Activated CD8-positive, alpha-beta memory T cell treated with anti-CD3 and anti-CD28 coated beads, Interleukin-2, amount 50 U/mL, for 1 hour (primary cell): ENCODE measurements around the gene IFNL4.
"Not testable (repeated sequence)": the region's sequence is repeated elsewhere in the genome, so short reads cannot be mapped to it uniquely, and the experiment has no call there.

Experiments used
- DNase-seq: peaks from one replicate; pipeline ENCODE4 v3.0.0-alpha.2; 2020; ENCODE audit errors: extremely low read depth

The IFNL4 gene

GRCh38 chr19:39248806-39249205 lies at the start of gene IFNL4:
Gene IFNL4, minus strand, starts transcription at chr19:39248856.
- no peak for DNase-seq

DNA sequence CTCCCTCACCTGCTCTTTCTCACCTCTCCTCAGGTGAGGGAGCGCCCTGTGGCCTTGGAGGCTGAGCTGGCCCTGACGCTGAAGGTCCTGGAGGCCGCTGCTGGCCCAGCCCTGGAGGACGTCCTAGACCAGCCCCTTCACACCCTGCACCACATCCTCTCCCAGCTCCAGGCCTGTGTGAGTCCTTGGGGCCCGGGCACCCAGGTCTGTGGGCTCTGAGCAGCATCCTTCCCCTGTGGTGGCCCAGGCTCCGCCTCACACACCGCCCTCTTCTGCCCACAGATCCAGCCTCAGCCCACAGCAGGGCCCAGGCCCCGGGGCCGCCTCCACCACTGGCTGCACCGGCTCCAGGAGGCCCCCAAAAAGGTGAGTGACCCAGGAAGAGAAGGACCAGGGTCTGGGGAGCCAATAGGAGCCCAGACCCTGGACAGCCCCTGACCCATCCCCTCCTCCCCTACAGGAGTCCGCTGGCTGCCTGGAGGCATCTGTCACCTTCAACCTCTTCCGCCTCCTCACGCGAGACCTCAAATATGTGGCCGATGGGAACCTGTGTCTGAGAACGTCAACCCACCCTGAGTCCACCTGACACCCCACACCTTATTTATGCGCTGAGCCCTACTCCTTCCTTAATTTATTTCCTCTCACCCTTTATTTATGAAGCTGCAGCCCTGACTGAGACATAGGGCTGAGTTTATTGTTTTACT lies 49.4 kb upstream of the IFNL4 start:
- peak; percentile 10 for DNase-seq

GRCh38 chr19:39296906-39297305 lies 48.2 kb upstream of the IFNL4 start:
- no peak for DNase-seq

DNA sequence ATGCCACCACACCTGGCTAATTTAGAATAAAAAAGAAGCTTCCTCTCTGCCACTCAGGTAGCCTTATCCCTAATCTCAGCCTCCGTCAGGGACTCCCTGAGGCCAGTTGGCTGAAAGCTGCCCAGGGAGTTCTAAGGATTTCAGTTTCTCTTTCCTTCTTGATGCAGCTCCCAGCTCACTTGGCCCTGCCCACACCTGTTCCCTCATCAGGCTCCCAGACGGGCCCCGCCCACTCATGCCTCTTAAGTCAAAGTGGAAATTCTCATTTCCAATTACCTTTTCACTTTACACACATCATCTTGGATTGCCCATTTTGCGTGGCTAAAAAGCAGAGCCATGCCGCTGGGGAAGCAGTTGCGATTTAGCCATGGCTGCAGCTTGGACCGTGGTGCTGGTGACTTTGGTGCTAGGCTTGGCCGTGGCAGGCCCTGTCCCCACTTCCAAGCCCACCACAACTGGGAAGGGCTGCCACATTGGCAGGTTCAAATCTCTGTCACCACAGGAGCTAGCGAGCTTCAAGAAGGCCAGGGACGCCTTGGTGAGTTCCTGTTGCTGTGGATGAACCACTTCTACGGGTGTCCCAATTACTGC lies 47.5 kb upstream of the IFNL4 start, which contains the start of gene IFNL1:
Gene IFNL1 (plus strand): TSS at position 353 of the 591 bp plus-strand sequence. CDS start 15 bp downstream, at position 368.
- DNase-seq, result no peak

GRCh38 chr19:39293394-39293793 lies 44.7 kb upstream of the IFNL4 start:
- no peak for DNase-seq

DNA sequence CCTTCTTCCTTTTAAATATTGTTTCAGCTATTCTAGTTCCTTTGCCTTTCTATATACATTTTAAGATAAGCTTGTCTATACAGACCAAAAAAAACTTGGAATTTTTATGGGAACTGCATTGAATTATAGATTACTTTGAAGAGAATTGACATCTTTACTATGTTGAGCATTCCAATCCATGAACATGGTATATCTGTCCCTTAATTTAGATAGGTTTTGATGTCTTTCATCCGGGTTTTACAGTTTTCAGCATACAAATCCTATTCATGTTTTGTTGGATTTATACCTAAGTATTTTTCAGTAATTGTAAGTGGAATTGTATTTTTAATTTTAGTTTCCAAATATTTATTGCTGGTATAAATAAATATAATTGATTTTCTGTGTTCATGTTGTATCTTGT lies 35.4 kb upstream of the IFNL4 start:
- no peak for DNase-seq

- DNase-seq, result no peak
Measured at GRCh38 chr19:39282021-39282420, 33.4 kb upstream of the IFNL4 start.

- DNase-seq, result no peak
Measured at GRCh38 chr19:39277598-39277997, 28.9 kb upstream of the IFNL4 start.

DNA sequence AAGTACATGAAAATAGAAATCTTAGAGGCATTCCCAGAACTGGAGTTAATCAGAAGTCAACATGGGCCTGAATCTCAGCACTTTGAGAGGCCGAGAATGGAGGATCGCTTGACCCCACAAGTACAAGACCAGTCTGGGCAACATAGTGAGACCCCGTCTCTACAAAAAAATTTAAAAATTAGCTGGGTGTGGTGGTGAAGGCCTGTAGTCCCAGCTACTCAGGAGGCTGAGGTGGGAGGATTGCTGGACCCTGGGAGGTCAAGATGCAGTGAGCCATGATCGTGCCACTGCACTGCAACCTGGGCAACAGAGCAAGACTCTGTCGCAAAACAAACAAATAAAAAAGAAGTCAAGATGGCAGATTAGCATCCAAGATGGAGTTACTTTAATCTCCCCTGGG lies 28.1 kb upstream of the IFNL4 start:
- DNase-seq, result no peak

DNA sequence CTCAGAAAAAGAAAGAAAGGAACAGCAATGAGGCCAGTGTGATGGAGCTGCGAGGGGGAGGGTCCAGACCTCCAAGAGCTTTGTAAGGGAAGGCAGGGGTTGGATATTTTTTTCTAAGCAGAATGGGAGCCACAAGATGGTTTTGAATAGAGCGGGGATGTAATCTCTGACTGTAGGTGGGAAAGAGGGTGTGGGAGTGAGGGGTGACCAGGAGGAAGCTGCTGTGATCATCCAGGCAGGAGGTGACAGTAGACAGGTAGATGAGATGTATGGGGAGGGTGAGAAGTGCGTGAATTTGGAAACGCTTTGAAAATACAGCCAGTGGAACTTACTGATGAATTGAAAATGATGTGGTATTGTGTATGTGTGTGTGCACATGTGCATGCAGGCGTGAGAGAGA lies 26.9 kb upstream of the IFNL4 start:
- DNase-seq, result no peak

DNA sequence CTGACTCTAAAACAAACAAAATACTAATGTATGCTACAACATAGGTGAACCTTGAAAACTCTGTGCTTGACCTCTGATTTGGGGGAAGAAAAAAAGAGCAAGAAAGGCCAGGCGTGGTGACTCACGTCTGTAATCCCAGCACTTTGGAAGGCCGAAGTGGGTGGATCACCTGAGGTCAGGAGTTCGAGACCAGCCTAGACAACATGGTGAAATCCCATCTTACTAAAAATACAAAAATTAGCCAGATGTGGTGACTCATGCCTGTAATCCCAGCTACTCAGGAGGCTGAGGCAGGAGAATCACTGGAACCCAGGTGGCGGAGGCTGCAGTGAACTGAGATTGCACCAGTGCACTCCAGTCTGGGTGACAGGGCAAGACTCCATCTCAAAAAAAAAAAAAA lies 25.2 kb upstream of the IFNL4 start:
- DNase-seq, result not testable (repeated sequence)

GRCh38 chr19:39270036-39270871 lies 21.6 kb upstream of the IFNL4 start:
- DNase-seq, result no peak

GRCh38 chr19:39269369-39269768 lies 20.7 kb upstream of the IFNL4 start:
- DNase-seq, result not testable (repeated sequence)

GRCh38 chr19:39268531-39269223 lies 20.0 kb upstream of the IFNL4 start:
- DNase-seq, result not testable (repeated sequence)

- not testable (repeated sequence) for DNase-seq
Measured at GRCh38 chr19:39268085-39268484, 19.4 kb upstream of the IFNL4 start, which contains the start of gene IFNL2. Gene IFNL2, plus strand, starts transcription at chr19:39268396. Its CDS starts 173 bp downstream, at chr19:39268569.

DNA sequence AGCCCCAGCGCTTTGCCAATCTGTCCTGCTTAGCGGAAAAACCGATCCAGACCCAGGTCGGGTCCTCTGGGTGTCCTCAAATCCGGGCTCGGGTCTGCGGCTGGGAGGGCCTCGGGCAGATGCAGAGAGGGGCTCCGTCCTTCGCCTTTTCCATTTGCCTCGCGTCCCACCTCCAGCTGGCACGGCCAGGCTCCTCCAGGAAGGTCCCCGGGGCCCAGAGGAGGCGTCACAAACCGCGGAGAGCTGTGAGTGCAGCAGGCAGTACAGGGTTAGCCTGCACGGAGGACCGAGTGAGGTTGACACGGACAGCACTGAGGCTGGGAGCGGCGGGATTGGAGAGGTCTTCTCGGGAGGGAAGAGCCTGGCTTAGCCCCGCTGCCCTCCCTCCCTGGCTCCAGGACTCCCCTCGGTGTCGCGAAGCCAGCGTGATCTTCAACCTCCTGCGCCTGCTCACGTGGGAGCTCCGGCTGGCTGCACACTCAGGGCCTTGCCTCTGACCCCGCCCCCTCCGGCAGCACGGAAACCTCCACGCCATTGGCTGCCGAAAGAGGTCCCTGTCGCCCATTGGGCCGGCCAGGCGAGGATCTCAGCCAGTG lies 16.8 kb upstream of the IFNL4 start:
- DNase-seq, result no peak

DNA sequence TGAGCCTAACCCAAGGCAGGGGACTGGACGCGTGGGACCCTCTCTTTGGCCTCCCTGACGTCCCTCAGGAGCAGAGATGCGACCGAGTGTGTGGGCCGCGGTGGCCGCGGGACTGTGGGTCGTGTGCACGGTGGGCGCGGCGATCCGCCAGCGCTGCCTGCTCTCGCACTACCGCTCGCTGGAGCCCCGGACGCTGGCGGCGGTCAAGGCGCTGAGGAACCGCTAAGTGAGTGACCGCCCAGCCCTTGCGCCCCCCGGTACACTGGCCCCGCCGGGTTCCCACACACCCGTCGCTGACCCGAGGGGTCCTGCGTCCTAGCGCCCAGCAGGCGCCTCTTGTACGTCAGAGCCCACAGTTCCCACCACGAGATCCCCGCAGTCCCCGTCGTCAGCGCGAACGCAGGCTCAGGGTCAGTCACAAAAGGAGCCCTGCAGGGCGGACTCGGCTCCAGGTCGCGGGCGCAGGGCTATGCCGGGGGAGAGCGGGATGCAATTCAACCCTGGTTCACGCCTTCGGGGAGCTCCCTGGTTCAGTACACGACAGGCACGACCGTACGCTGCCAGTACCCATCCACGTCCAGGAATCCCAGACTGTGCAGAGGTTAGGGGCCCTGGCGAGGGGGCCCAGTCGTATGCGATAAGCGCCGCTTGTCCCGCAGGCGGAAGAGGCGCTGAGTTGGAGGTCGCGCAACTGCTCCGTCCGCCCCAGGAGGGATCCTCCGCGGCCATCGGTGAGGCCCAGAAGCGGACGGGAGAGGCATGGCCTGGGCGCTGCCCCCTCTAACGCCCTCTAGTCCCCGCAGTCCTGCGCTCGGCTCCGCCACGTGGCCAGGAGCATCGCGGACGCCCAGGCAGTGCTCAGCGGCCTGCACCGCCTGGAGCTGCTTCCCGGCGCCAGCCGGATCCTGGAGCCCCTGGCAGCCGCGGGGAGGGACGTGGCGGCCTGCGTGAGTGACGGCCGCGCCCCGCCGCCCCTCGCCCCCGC lies 15.9 kb upstream of the IFNL4 start:
- DNase-seq, result no peak

- no peak for DNase-seq
Measured at GRCh38 chr19:39263912-39264305, 15.3 kb upstream of the IFNL4 start.

DNA sequence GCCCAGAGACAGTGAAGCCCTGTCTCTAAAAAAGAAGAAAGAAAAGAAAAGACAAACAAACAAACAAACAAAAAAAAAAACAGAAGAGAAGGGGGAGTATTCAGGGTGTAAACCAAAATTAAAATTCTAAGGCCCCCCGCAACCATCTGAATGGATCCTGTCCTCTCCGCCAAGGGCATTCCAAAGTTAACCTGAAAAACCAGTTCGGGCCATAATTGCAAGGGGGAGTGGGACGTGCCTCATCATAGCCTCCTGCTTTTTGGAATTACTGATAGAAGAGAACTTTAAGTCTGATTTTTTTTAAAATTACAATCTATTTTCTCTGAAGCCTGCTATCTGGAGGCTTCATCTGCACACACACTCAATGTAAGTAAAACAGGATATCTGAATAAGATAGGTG lies 13.8 kb upstream of the IFNL4 start:
- no peak for DNase-seq

DNA sequence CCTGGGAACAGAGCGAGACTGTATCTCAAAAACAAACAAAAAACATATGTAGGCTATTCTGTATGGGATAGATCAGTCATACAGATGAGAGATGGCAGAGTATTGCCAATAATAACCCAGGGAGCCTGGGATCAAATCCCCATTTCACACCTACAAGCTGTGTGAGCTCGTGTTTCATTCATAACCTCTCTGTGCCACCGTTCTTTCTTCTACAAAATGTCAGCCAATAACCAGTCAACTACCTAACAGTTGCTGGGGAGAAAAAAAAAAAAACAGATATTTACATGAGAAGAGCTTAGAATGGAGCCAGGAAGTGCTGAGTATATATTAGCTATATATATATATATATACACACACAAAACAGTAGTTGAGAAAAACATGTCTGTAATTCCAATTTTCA lies 13.0 kb upstream of the IFNL4 start:
- no peak for DNase-seq
